ENCODE results near the gene SMYD1.

Gene SMYD1

DNA sequence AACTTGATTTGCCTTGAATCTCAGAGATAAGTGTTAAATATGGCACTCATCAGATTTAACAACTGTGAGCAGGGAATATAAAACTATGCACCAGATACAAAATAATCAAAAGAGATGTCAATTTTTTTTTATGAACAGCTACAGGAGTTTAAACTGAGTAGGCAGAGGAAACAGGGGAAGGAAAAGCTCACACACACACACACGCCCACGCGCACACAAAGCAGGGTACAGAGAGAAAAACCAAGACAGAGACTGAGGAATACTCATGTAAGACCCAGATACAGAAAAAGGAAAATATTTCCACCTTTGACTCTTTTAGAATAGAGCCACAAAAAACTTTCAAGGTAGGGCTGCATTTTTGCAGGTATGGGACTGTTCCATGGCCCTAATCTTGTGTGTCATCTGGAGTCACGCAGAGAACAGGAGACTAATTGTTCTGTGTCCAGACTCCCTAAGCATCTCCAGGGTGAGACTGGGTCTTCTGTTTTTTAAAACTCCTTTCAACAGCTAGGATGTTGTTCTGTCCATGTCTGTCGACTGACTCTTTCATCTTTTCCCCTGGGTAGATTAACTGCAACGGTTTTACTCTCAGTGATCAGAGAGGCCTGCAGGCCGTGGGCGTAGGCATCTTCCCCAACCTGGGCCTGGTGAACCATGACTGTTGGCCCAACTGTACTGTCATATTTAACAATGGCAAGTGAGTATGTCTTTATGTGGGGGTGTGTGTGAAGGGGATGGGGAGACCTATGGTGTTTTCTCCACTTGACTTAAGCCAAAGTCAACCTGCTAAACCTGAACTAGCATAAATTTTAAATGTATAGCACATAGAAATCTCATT is 23.0 kb downstream of the SMYD1 start:
- DNase-seq: no peak

DNA sequence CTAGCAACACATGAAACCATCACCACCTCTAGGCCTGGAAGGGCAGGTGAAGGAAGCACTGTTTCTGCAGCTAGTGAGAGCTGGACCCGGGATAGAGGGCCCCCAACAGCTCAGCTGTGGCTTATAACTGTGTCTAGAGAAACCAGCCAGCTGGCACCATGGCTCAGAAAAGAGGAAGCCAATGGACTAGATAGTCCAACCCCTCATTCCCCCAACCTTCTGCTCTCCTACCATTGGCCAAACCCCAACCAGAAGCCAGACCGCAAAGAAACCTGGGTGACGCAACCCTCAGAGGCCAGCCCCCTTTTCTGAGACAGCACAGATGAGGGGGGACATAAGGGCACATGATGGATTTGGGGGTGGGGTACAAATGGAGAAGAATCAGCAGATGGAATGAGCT is 24.3 kb downstream of the SMYD1 start:
- DNase-seq: no peak

DNA sequence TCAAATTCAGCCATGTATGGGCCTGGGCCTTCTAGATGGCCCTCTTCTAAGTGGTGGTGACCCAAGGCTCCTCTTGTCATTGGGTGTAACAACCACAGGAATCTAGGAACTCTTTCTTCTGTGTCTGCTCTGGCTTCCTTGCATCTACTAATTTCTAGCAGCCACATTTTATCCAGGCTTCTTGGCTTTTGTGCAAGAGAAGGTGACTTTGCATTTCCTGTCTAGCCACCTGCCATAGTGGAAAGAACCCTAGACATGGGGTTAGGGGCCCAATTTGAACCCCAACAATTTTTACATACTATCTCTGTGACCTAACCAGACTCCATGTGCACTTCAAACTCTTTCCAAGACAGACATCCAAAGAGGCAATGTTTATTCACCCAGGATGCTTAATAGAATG is 25.1 kb downstream of the SMYD1 start:
- no peak for DNase-seq

DNA sequence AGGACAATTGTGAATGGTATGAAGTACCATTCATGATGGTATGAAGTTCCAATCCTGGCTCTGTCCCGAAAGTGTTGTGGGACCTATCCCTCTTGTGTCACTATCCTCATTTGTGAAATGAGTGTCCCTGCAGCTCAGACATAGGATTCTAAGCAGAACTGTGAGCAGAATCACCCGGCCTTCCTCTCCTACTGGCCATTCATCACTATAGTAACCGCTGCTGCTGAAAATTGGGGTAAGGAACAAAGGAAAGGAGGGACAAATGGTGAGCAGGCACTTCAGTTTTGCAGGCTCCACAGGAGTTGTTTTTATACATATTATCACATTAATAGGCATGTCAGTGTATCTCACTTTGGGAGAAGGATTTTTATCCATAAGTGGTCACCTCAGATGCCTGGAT is 27.4 kb downstream of the SMYD1 start:
- no peak for DNase-seq

DNA sequence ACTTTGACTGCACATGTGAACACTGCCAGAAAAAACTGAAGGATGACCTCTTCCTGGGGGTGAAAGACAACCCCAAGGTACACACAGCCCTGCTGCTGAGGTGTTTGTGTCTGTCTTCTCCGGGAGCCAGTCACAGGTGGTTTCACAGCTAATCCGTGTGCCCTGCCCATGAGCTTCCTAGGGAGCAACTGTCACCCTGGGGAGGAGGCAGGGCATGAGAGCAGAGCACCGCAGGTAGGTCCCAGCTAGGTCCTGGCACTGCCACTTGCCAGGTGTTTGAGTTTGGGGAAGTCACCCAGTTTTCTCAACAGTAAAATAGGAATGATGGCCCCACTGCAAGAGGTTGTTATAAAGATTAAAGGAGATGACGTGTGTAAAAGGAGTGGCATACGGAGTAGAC is 29.1 kb downstream of the SMYD1 start:
- no peak for DNase-seq

DNA sequence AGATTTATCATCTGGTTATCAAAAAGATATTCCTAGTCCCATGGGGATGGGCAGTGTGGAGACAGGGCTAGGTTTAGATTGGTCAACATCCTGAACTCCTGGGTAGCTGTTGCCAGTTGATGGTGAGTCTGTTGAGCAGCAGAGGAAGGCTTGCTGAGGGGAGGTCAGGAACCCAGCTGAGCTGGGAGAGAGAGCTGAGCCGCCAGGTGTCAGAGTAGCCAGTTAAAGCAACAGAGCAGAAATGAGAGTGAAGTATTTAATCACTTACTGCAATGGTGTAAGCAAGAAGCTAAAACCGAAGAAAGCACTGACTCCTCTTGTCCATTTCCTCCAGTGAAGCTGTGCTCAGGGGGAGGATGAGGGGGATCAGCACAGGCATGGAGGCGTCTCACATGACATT is 29.6 kb downstream of the SMYD1 start:
- DNase-seq: no peak

DNA sequence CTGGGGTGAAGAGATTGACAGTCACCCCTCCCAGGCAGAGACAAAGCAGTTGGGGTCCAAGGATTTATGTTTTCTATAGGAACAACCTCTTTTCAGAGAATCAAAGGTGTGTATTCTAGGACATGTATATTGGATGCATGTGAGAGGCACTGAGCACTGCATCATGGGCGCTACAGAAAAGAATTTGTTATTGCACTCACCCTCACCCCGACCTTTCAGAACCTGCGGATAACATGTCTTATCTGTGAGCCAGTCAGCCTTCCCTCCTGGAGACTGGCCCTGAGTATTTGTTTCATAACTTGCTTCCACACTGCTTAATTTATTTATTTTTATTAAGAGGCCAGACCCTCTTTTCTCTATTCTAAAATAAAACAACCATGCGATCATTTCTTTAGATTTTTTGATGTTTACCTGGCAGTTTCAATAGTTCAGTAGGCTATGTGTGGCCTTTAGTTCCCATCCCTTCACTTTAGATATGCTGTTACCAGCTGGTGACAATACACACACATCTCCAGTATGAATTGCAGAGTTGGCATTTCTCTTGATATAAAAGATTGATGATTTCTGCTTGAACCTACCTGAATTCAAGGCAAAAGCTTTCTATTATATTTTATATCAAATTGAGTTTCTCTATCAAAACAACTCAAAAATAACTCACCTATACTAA is 30.4 kb downstream of the SMYD1 start:
- no peak for DNase-seq

DNA sequence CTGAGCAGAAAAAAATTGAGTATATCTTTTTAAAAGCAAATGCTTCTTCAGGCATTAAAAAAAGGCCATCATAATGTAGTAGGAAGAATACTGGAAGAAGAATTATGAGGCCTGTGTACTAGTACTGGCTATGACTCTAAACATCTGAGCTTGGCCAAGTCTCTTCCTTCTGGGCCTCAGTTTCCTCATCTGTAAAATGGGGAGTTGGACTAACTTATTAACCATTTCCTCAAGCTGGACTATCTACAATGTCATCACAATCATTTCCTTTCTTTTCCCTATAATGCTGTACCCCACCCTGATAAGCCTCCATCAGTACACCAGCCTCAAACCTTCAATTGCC is 30.9 kb downstream of the SMYD1 start:
- no peak for DNase-seq

DNA sequence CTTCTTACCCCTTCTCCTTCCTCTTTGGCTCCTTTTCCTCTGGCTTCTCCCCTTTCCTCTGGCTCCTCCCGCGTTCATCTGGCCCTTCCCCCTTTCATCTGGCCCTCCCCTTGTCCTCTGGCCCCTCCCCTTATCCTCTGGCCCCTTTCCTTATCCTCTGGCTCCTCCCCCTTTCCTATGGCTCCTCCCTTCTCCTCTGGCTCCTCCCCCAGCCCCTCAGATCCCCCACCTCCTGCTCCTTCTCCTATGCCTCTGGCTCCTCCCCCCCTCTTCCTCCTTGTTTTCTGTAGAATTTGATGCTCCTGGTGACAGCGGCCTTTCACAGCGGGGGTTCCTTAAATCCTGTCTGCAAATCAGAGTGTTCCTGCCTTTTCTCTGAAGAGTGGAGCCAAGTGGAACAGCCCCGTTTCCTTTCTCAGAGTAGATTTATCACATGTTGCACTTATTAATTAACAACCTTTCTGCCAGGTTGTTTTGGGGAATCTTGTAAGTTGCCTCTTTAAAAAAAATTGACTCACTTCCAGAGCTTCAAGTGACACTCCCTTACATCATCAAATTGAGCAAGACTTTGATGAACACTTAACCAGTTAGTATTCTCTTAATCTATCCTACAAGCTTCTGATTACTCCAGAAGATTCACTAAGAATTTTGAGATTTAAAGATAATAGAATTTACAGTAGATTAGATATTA is 32.3 kb downstream of the SMYD1 start:
- no peak for DNase-seq

DNA sequence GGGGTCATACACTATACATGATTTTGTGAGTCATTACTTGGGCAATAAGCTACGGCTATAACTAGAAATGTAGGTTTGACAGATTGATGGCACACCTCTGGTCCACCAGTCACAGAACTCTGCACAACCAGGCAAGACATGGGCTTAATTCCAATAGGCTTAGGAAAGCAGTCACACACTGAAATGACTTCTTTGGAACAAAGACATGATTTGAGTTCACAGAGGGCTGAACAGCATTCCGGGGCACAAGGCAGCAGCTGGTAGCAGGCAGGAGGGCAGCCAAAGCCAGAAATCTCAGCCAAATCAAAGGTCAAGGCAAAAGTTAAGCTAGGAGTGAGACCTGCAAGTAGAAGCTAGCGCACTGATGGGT is 32.8 kb downstream of the SMYD1 start:
- no peak for DNase-seq

DNA sequence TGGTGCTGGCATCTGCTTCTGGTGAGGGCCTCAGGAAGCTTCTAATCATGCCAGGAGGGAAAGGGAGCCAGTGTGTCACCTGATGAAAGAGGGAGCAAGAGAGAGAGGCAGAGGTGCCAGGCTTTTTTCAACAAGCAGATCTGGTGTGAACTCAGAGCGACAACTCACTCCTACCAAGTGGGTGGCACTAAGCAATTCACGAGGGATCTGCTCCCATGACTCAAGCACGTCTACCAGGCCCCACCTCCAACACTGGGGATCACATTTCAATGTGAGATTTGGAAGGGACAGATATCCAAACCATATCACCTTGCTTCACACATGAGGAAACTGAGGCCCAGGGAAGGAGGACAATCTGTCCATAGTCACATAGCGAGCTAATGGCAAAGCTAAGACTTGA is 41.2 kb downstream of the SMYD1 start:
- DNase-seq: no peak

DNA sequence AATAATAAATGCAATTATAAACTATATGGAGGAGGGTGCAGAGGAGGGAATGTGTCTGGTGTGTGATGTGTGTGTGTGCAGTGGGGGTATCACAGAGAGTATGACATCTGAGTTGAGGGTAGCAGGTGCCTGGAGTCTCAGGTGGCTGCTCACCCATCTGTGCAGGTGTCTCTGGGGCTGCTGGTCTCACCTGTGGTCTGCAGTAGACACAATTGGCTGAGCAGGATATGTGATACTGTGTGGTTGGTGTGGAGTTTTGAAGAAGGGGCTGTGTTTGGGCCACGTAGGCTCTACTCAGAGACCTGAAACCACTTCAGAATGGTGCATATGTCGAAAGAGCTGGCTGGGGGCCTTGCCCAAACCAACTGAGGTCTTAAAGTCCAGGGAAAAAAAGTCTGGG is 43.2 kb downstream of the SMYD1 start:
- no peak for DNase-seq

DNA sequence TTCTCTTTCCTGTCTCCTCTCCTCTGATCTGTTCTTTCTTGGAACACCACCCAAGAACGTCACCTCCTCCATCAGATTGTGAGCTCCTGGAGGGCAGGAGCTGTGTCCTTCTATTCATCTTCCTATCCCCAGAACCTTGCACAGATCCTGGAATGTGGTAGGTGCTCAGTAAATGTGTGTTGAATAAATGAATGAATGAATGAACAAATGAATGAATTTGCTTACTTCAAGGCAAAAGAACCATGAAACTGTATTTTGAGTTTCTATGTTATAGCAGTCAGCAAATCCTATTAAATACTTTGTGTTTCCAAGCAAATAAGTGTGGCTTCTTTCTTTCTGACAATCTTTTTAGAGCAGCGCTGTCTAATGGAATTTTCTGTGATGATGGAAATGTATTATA is 45.4 kb downstream of the SMYD1 start:
- DNase-seq: no peak

DNA sequence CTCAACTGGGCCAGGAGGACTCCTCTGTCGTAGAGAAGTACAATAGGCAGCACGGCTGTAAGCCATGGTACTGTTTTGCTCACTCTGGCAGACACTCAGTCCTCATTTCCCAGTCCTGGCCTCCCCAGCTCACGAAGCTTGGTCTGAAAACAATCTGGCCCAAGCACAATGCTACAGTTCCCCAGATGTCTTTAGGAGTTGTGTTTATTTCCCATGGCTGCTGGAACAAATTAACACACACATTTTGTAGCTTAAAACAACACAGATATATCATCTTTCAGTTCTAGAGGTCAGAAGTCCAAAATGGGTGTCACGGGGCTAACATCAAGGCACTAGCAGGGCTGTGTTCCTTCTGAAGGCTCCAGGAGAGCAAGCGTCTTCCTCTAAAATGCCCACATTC is 47.3 kb downstream of the SMYD1 start:
- DNase-seq: no peak

DNA sequence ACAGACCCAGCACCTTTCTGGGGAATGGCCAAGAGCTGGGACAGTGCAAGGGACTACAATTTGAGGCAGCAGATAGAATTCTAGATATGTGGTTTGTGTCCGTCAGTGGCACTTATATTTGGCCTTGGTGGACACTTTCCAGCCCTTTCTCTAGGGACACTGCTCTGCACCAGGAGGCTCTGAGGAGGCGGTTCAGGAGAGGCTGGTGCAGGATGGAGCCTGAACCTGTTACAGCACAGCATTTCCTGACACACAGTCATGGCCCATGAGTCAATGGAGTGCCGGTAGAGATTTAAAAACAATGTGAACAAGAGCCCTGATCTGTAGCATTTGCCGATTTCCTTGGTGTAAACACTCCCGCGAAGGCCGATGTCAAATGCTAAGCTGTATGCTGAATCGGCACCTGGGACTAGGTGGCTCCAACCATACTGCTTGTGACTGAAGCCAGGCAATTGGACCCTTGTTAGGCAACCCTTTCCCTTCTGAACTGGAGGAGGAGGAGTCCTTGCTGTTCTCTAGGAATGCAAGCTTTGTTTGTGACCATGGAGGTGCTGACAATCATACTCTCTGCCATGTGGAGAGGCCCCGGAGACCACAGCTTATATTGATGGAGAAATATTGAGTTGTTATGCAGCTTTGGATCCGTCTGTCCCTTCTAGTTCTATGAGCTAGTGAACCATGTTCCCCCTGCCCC is 48.3 kb downstream of the SMYD1 start:
- DNase-seq: no peak

DNA sequence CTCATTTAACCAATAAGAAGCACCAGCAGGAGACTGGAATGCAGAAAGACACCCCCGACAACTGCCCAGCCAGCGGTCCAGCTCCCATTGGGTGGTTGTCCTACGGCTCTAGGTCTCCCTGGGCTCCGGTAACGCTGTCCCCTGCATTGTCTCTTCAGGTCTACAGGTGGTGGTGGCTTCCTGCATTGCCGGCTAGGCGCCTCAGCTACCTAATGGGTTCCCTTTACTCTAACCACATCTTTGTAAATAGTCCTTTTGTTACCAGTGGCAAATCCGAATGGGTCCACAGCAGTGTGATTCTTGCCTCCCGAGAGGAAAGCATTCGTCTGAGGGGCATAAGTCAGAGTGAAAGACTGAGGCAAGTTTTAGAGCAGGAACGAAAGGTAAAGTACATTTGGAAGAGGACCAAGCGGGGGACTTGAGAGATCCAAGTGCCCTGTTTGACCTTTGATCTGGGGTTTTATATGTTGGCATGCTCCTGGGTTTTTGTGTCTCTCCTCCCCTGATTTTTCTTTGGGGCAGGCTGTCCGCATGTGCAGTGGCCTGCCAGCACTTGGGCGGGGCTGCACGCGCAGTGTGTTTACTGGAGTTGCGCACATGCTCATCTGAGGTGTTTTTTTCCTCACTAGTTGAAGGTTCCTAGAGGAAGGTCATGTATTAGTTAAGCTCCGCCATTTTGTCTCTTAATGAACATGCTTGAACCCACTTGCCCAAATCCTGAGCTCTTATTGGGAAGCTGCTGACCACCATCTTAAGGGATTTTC is 49.2 kb downstream of the SMYD1 start:
- DNase-seq: no peak

DNA sequence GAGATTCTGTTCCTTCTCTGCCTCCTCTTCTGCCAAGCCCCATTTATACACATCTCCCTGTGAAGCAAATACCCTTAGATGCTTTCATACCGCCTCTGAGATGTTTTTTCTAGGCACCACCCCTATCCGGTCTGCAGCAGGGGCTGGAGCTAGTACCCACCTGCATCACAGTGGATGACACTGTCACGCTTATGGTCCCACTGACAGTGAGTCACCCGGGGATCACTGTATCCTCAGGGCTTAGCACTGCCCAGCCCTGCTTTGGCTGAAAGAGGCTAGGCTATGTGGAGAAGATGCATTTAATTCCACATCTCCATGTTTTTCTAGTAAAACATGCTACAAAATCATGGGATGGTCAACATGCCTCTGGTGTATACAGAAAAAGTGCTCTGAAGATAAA is 50.3 kb downstream of the SMYD1 start:
- DNase-seq: no peak

DNA sequence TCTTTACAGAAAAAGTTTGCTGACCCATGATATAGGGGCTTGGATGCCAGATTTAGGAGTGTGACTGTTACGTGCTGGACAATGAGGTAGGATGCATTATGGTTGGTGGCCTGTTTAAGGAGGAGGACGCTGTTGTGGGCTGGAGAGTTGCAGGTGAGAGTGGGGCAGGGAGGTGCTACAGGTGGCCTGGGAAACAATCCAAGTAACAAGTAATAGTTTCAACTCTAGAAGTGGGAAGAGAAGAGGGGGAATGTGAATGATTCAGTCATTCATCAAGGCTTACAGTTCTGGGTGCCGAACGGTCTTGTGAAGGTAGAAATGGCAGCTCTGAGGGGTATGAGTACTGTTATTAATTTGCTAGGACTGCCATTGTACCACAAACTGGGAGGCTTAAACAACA is 54.1 kb downstream of the SMYD1 start:
- DNase-seq: no peak

DNA sequence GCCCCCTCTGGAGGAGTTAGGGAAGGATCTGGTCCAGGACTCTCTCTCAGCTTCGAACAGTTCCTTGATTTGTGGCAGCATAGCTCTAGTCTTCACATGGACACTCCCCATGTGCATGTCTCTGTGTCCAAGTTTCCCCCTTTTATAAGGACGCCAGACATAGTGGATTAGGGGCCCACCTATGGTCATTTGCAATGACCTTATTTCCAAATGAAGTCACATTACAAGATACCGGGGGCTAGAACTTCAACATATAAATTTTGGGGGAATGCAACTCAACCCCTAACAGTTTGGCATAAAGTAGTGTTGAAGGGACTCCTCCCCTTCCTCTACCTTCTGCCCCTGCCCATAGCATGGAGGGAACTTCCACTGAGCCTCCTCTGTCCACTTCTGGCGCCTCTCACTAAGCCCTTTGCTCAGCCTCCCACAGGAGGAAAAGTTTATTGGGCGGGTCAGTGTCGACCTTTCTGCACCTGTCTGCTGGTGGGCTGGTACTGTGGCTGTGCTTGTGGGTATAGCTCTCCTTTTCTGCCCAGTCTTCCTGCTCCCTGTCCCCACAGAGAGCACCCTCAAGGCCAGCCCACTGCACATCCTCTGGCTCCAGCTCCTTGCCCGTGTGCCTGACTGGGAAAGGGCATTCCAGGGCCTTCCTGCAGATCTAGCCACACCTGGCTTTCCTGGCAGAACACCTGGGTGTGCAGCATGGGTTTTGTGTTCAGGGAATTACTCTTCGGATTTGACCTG is 54.7 kb downstream of the SMYD1 start:
- no peak for DNase-seq

DNA sequence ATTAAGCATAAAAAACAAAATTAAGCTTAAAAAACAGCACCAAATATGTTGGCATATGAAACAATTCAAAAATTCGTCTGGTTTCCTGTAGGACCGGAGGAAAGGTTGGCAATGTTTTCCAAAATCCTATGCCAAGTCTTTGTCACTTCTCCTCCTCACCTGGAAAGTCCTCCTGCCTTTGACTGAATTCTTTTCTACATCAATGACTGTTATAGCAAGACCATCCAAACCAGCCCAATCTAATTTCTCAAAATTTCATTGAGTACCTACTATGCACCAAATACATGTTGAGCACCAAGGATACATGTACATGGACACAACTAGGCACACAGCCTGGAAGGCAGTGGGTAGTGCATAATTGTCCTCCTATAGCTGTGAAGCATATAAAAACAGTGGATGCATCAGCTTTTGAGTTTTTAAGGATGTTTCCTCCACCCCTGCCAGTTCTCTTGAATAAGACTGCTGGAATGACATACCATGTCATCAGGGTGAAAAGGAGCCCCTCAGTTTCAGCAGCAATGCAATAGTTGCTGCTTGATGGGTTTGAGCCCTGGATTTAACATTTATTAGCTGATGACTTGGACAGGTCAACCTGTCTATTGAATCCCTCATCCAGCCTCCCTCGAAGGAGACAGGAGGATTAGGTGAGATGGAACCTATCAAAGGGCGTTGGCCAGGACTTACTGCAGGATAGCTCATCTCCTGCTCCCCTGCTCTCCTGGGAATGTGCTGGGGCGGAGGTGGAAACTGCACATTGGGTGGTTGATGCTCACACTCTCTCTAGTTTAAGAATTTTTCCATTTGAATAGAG is 55.7 kb downstream of the SMYD1 start:
- DNase-seq: no peak

Data from activated gamma-delta T cell treated with Interleukin-2 at 50 U/mL for 16 hours (primary cell).